HG03442 (cell line): ENCODE data around the gene AKR1D1.
"Not testable (repeated sequence)": the region's sequence is repeated elsewhere in the genome, so short reads cannot be mapped to it uniquely, and the experiment has no call there.

Experiments used
- ATAC-seq: cut with Tn5 transposase; IDR thresholded peaks from one replicate; pipeline ENCODE4 v1.9.1; 2021; ENCODE audit warnings: mild to moderate bottlenecking, moderate library complexity; ENCODE audit not compliant: unreplicated experiment

Gene AKR1D1

DNA sequence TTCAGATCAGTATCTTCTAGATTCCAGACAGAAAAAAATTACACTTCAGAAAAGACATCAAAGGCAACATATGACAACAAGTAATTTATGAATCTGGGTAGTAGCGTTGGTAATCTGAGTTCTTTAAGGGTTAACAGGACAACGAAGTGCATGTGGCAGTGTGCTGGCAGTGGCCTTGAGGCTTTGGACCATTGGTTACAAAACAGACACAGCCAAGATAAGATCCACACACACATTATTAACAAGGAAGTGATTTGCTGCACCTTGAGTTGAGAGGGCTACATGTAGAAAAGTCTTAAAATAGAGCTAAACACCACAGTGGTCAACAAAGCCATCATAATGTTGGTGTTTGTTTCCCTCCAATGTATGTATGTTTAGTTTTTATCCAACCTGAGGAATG, 40.6 kb downstream of the AKR1D1 start:
- ATAC-seq = no peak

DNA sequence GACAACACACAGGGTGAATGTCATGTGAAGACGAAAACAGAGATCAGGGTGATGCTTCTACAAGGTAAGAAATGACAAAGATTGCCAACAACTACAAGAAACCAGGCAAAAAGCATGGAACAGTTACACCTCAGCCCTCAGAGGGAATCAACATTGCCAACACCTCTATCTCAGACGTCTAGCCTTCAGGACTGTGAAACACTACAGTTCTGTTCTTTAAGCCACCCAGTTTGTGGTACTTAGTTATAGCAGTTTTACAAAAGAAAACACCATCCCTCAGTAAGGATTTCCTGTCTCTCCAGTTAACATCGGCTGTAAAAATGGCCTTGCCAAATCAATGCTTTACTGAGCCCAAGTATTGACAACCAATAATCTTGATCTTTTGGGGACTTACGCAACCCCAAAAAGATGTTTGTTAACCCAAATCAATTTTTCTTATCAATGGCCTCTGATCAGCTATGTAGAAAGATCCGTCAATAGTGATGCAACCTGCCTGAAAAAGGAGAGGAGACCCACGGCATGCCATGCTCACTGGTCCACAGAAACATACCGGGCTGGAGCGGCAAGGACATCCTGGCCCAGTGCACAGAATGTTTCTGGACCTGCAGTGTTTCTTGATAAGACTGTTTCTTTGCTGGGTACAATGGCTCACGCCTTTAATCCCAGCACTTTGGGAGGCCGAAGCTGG, 44.0 kb downstream of the AKR1D1 start:
- no peak for ATAC-seq

- ATAC-seq = no peak
Observed at GRCh38 chr7:138122162-138122561, 45.9 kb downstream of the AKR1D1 start.

DNA sequence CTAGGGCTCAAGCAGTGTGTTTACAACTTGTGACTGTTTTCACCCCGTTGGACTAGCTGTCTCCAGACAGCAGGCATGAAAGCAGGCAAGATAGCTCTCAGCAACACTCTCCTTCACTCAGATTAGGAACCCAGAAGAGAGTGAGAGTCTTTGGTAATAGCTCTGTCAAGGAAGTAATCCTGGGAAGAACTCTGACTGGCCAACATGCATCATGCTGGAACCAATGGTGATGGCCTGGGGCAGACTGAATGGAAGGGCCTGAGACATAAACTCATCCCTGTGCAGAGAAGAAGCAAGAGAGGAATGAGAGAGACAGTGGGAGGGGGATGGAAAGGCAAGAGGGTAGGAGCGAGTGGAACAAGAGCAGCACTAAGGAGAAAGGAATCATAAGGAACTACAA, 48.9 kb downstream of the AKR1D1 start:
- no peak for ATAC-seq

DNA sequence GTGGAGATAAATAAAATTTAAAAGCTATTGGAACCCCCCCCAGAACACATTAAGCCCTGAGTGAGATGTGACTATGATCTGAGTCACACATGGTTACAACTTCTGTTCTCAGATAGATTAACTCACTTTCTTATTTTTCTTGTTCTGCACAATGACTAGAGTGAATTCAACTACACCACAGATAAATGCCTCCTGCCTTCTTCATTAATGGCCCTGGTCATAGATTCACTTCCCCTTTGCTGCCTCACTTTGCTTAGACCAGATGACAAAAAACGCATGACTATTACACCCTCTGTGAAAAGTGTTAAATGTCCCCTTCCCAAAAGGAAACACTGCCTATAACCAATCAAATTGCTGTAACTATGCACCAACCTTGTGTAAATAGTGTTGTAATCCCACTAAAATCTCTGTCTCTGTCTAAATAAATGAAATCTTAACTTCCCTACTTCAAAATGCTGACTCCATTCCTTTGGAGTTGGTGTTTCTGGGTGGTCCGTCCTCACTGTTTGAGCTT, 49.4 kb downstream of the AKR1D1 start:
- ATAC-seq = peak; percentile 89

DNA sequence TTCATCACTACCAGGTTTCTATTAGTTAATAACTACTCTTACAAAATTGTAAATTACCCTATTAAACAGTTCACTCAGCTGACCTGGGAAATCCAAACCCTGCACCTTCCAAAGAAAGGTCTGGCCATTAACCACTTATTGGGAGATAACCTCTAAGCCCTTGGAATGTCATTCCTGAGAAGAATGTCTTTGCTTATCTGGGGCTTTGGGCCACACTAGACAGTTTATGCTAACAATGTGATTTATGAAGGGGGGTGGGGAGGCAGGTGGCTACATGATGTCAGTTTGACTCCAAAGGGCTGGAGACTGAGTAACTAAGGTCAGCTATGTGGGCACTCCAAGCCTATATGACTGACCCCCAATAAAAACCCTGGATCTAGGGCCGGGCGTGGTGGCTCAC, 50.7 kb downstream of the AKR1D1 start:
- ATAC-seq = no peak

- no peak for ATAC-seq
Observed at GRCh38 chr7:138127996-138128395, 51.7 kb downstream of the AKR1D1 start.

GRCh38 chr7:138129551-138130165, 53.4 kb downstream of the AKR1D1 start:
- ATAC-seq = no peak

- ATAC-seq = peak; percentile 78
Observed at GRCh38 chr7:138137423-138138171, 61.3 kb downstream of the AKR1D1 start.

- no peak for ATAC-seq
Observed at GRCh38 chr7:138138244-138138643, 62.0 kb downstream of the AKR1D1 start.

- ATAC-seq = no peak
Observed at GRCh38 chr7:138142583-138143201, 66.4 kb downstream of the AKR1D1 start.

DNA sequence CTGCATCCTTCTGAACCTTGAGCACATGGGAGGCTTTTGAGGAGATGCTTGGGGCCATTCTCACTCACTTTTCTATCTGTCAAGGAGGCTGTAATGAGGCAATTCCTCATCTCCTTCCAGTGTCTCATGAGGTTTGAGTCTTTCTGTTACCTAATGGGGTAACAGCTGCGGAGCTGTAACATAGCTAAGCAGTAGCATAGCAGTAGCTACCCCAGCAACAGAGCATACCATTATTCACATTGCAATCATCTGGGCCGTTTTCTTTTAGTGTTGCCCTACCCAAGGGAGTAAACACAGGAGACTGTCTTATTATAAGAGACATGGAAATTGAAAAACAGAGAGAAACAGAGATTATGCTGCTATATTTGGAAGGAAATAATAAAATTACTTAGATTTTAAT, 68.7 kb downstream of the AKR1D1 start:
- no peak for ATAC-seq

GRCh38 chr7:138146221-138146620, 70.0 kb downstream of the AKR1D1 start:
- not testable (repeated sequence) for ATAC-seq

- ATAC-seq = not testable (repeated sequence)
Observed at GRCh38 chr7:138146757-138147734, 70.8 kb downstream of the AKR1D1 start.

- ATAC-seq = no peak
Observed at GRCh38 chr7:138151731-138152577, 75.7 kb downstream of the AKR1D1 start.

- no peak for ATAC-seq
Observed at GRCh38 chr7:138154661-138155060, 78.4 kb downstream of the AKR1D1 start.

DNA sequence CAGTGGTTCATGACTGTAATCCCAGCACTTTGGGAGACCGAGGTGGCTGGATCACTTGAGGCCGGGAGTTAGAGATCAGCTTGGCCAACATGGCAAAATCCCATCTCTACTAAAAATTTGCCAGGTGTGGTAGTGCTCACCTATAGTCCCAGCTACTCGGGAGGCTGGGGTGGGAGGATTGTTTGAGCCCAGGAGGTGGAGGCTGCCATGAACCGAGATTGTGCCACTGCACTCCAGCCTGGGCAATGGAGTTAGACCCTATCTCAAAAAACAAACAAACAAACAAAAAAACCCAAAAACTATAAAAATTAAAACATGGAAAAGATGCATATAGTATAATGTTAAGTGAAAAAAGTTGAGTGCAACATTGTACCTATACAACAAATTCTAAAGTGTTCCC, 81.4 kb downstream of the AKR1D1 start:
- ATAC-seq = no peak

DNA sequence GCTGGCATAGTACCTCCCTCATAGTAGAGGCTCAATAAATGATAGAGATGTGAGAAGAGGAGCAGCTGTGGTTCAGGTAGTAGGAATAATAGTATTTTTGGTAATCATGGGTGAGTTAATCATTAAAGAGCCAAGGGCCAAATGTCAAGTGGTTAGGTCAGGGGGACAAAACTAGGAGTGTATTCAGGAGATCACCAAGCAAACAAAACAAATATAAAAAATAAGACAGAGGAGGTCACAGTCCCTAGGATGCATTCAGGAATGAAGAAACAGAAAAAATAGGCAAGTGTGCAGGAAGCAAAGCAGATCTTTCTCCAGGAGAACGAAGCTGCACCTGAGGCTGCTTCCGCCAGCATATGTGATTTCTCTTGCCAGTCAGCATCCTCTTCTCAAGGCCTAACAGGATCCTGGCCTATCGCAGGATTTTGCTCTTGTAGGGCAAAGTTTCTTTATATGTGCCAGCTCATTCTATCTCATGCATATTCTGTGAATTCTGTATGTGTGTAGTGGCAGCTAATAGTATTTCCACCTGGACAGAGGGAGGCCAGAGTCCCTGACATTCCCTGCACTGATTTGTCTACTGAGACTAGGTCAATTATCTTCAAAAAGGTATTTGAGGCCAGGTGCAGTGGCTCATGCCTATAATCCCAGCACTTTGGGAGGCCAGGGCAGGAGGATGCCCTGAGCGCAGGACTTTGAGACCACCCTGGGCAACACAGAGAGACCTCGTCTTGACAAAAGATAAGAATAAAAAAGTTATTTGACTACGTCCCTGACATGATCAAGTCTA, 82.7 kb downstream of the AKR1D1 start:
- no peak for ATAC-seq
